HT1080 (cell line): ENCODE data around the gene C16orf95. TPM values are rescaled to one million over a fixed set of nuclear protein-coding genes. Genes with fewer than 3 reads are reported as not detected.
"Not testable (repeated sequence)": the region's sequence is repeated elsewhere in the genome, so short reads cannot be mapped to it uniquely, and the experiment has no call there.

Experiments
- DNase-seq: peaks from one replicate; pipeline ENCODE4 v3.0.0-alpha.2; 2015; ENCODE audit warnings: low read depth
- polyA plus RNA-seq, 2 experiments: library from polyadenylated mRNA; depleted of rRNA; stranded (reverse); fragments of >200 nt; gene quantifications; 2 replicates each; pipeline ENCODE4 v1.2.3, GENCODE V29; 2015
- total RNA-seq: library from RNA; depleted of rRNA; stranded (reverse); fragments of >200 nt; shearing (Covaris generic); gene quantifications from 2 replicates; pipeline ENCODE4 v1.2.3, GENCODE V29; 2014; rRNA removed

C16orf95 gene
- 7.0 and 9.1 TPM in 2 replicates for total RNA-seq
- 8.5 and 10.8 TPM in 2 replicates for polyA plus RNA-seq (2015; cell fraction: cytosol; rRNA removed)
- 1.6 and 3.5 TPM in 2 replicates for polyA plus RNA-seq (2015; cell fraction: nucleus; rRNA removed)

GRCh38 chr16:87316923-87317749, at the start of gene C16orf95:
TSS of gene C16orf95 (minus strand) at chr16:87317392. CDS start at chr16:87317242, 150 bp downstream.
- DNase-seq: peak; percentile 90

GRCh38 chr16:87366930-87367329, 49.7 kb upstream of the C16orf95 start:
- DNase-seq: no peak

GRCh38 chr16:87366288-87366687, 49.1 kb upstream of the C16orf95 start:
- DNase-seq: no peak

- no peak for DNase-seq
Observed at GRCh38 chr16:87365021-87365713, 48.0 kb upstream of the C16orf95 start.

- no peak for DNase-seq
Observed at GRCh38 chr16:87363771-87364455, 46.7 kb upstream of the C16orf95 start.

GRCh38 chr16:87362828-87363559, 45.8 kb upstream of the C16orf95 start:
- DNase-seq: not testable (repeated sequence)

- DNase-seq: no peak
Observed at GRCh38 chr16:87361916-87362619, 44.9 kb upstream of the C16orf95 start.

GRCh38 chr16:87360862-87361610, 43.8 kb upstream of the C16orf95 start:
- no peak for DNase-seq

- no peak for DNase-seq
Observed at GRCh38 chr16:87359121-87359520, 41.9 kb upstream of the C16orf95 start.

- no peak for DNase-seq
Observed at GRCh38 chr16:87358696-87359095, 41.5 kb upstream of the C16orf95 start.

- DNase-seq: no peak
Observed at GRCh38 chr16:87358250-87358649, 41.1 kb upstream of the C16orf95 start.

- DNase-seq: no peak
Observed at GRCh38 chr16:87356491-87356853, 39.3 kb upstream of the C16orf95 start.

GRCh38 chr16:87353613-87354012, 36.4 kb upstream of the C16orf95 start:
- DNase-seq: no peak

- no peak for DNase-seq
Observed at GRCh38 chr16:87352818-87353217, 35.6 kb upstream of the C16orf95 start.

- no peak for DNase-seq
Observed at GRCh38 chr16:87351320-87351698, 34.1 kb upstream of the C16orf95 start.

GRCh38 chr16:87350681-87351319, 33.6 kb upstream of the C16orf95 start:
- no peak for DNase-seq

- no peak for DNase-seq
Observed at GRCh38 chr16:87350031-87350430, 32.8 kb upstream of the C16orf95 start.

GRCh38 chr16:87348616-87349157, 31.5 kb upstream of the C16orf95 start:
- no peak for DNase-seq
